SKM-1 (cell line): Measurements from ENCODE around the gene CEP350.
"Not testable (repeated sequence)": the region's sequence is repeated elsewhere in the genome, so short reads cannot be mapped to it uniquely, and the experiment has no call there.

Source experiments
- DNase-seq: peaks from one replicate; lab custom pipeline; 2025; ENCODE audit not compliant: unreplicated experiment; lab: John Stamatoyannopoulos, UW

Gene CEP350

GRCh38 chr1:179978199-179979079 lies 23.8 kb downstream of the CEP350 start:
- no peak for DNase-seq

- DNase-seq, result no peak
Observed at GRCh38 chr1:179984101-179984500, 29.5 kb downstream of the CEP350 start.

- no peak for DNase-seq
Observed at GRCh38 chr1:179984942-179985341, 30.3 kb downstream of the CEP350 start.

- no peak for DNase-seq
Observed at GRCh38 chr1:179990847-179991246, 36.2 kb downstream of the CEP350 start.

GRCh38 chr1:179995576-179995975 lies 41.0 kb downstream of the CEP350 start:
- no peak for DNase-seq

- DNase-seq, result no peak
Observed at GRCh38 chr1:179996099-179996498, 41.5 kb downstream of the CEP350 start.

- no peak for DNase-seq
Observed at GRCh38 chr1:180000575-180000974, 46.0 kb downstream of the CEP350 start.

- DNase-seq, result no peak
Observed at GRCh38 chr1:180002437-180002836, 47.8 kb downstream of the CEP350 start.

GRCh38 chr1:180003026-180003695 lies 48.6 kb downstream of the CEP350 start:
- no peak for DNase-seq

GRCh38 chr1:180006762-180007161 lies 52.2 kb downstream of the CEP350 start:
- not testable (repeated sequence) for DNase-seq

- no peak for DNase-seq
Observed at GRCh38 chr1:180020017-180020416, 65.4 kb downstream of the CEP350 start.

GRCh38 chr1:180026556-180026955 lies 71.9 kb downstream of the CEP350 start:
- DNase-seq, result no peak

GRCh38 chr1:180027949-180028445 lies 73.4 kb downstream of the CEP350 start:
- no peak for DNase-seq

GRCh38 chr1:180028864-180029263 lies 74.3 kb downstream of the CEP350 start:
- no peak for DNase-seq

GRCh38 chr1:180029524-180030135 lies 75.0 kb downstream of the CEP350 start:
- DNase-seq, result no peak

GRCh38 chr1:180031664-180032063 lies 77.1 kb downstream of the CEP350 start:
- DNase-seq, result no peak

- DNase-seq, result no peak
Observed at GRCh38 chr1:180033390-180033789, 78.8 kb downstream of the CEP350 start.

GRCh38 chr1:180040034-180040433 lies 85.4 kb downstream of the CEP350 start:
- DNase-seq, result no peak

GRCh38 chr1:180041582-180041981 lies 87.0 kb downstream of the CEP350 start:
- no peak for DNase-seq

- no peak for DNase-seq
Observed at GRCh38 chr1:180042988-180043622, 88.5 kb downstream of the CEP350 start.

- DNase-seq, result no peak
Observed at GRCh38 chr1:180043785-180044184, 89.2 kb downstream of the CEP350 start.
